WTC11 (cell line): ENCODE measurements around the gene ZNF750. TPM values are rescaled to one million over a fixed set of nuclear protein-coding genes. Genes with fewer than 3 reads are reported as not detected.

ENCODE experiments used
- ATAC-seq: fragments of 200-7000 bp; cut with Tn5 transposase; 2 replicates; pipeline ENCODE4 v1.10.0; 2021; ENCODE audit warnings: mild to moderate bottlenecking, moderate library complexity
- CTCF ChIA-PET: fragments of 300-600 bp; sonication (Branson Sonifier 250); formaldehyde crosslinking; loops from one replicate; lab custom pipeline; 2021; ENCODE audit warnings: antibody characterized with exemption; lab: Charles Lee
- POLR2A ChIA-PET: fragments of 350-600 bp; sonication (Branson Sonifier 250); formaldehyde crosslinking; loops from one replicate; lab custom pipeline; 2021; ENCODE audit warnings: antibody characterized with exemption; lab: Charles Lee
- DNase-seq: peaks from one replicate; pipeline ENCODE4 v3.0.0; 2021; ENCODE audit warnings: low spot score
- H3K27ac Mint-ChIP-seq: 2 replicates; pipeline ENCODE4 v1.8.0; 2021; ENCODE audit warnings: mixed read lengths
- H3K27me3 Mint-ChIP-seq: 2 replicates; pipeline ENCODE4 v1.8.0; 2021; ENCODE audit warnings: low read depth, mild to moderate bottlenecking, moderate library complexity, mixed read lengths
- H3K36me3 Mint-ChIP-seq: 2 replicates; pipeline ENCODE4 v1.8.0; 2021; ENCODE audit warnings: mixed read lengths
- H3K4me1 Mint-ChIP-seq: 2 replicates; pipeline ENCODE4 v1.8.0; 2022; ENCODE audit warnings: mixed read lengths
- H3K4me3 Mint-ChIP-seq: 2 replicates; pipeline ENCODE4 v1.8.0; 2021; ENCODE audit warnings: mild to moderate bottlenecking, moderate library complexity, mixed read lengths
- H3K9me3 Mint-ChIP-seq: 2 replicates; pipeline ENCODE4 v1.8.0; 2021; ENCODE audit warnings: mixed read lengths
- AR ChIP-seq: fragments of 250-450 bp; sonication (Bioruptor Pico); IDR thresholded peaks from 2 replicates; pipeline ENCODE4 v1.9.0; 2021; ENCODE audit warnings: mild to moderate bottlenecking
- ATF1 ChIP-seq: sonication (generic); formaldehyde crosslinking; IDR thresholded peaks from 2 replicates; pipeline ENCODE4 v1.8.1; 2023; ENCODE audit warnings: mild to moderate bottlenecking, moderate library complexity, missing genetic modification reagents
- ATF2 ChIP-seq: sonication (generic); formaldehyde crosslinking; IDR thresholded peaks from 2 replicates; pipeline ENCODE4 v1.8.1; 2022; ENCODE audit warnings: low read depth, missing genetic modification reagents, borderline replicate concordance
- E2F1 ChIP-seq: sonication (generic); formaldehyde crosslinking; IDR thresholded peaks from 2 replicates; pipeline ENCODE4 v1.8.0; 2022; ENCODE audit warnings: mild to moderate bottlenecking, missing genetic modification reagents
- PRDM15 ChIP-seq: sonication (generic); formaldehyde crosslinking; IDR thresholded peaks from 2 replicates; pipeline ENCODE4 v1.8.0; 2022; ENCODE audit warnings: missing genetic modification reagents
- RELA ChIP-seq: sonication (generic); formaldehyde crosslinking; IDR thresholded peaks from 2 replicates; pipeline ENCODE4 v1.8.1; 2022; ENCODE audit warnings: missing genetic modification reagents, mild to moderate bottlenecking, borderline replicate concordance
- STAT6 ChIP-seq: sonication (generic); formaldehyde crosslinking; conservative IDR thresholded peaks from 2 replicates; pipeline ENCODE4 v1.8.1; 2023; ENCODE audit warnings: mild to moderate bottlenecking, low read depth, missing genetic modification reagents, moderate library complexity
- TCF7 ChIP-seq: sonication (generic); formaldehyde crosslinking; IDR thresholded peaks from 2 replicates; pipeline ENCODE4 v1.8.0; 2022; ENCODE audit warnings: mild to moderate bottlenecking, low read depth, missing genetic modification reagents, moderate library complexity
- ZNF219 ChIP-seq: sonication (generic); formaldehyde crosslinking; IDR thresholded peaks from 2 replicates; pipeline ENCODE4 v1.8.0; 2023; ENCODE audit warnings: missing genetic modification reagents, mild to moderate bottlenecking, borderline replicate concordance
- ZNF281 ChIP-seq: sonication (generic); formaldehyde crosslinking; IDR thresholded peaks from 2 replicates; pipeline ENCODE4 v1.8.0; 2023; ENCODE audit warnings: mild to moderate bottlenecking, missing genetic modification reagents
- ZNF396 ChIP-seq: fragments of 250-450 bp; sonication (Bioruptor Pico); IDR thresholded peaks from 2 replicates; pipeline ENCODE4 v1.8.0; 2021; ENCODE audit warnings: mild to moderate bottlenecking, moderate library complexity, borderline replicate concordance
- ZNF671 ChIP-seq: fragments of 250-450 bp; sonication (Bioruptor Pico); IDR thresholded peaks from 2 replicates; pipeline ENCODE4 v1.8.0; 2021; ENCODE audit warnings: mild to moderate bottlenecking
- total RNA-seq: library from RNA; stranded (reverse); gene quantifications from 3 replicates; pipeline ENCODE4 v1.2.3, GENCODE V29; 2021

The ZNF750 gene
- total RNA-seq, 1 experiment from 2014 or later: 0.04 TPM

- DNase-seq (no peak), ATAC-seq (0 out of 2 replicates have a peak, but pooled peaks have one; percentile 15)
- H3K4me3 Mint-ChIP-seq: no peak overlapping the region
- peaks cover 26% of the 10 kb centered on the region for H3K36me3 Mint-ChIP-seq
- peaks cover 25% of the 10 kb centered on the region for H3K4me1 Mint-ChIP-seq
- POLR2A ChIA-PET: no interaction called here
- peaks cover 5% of the 10 kb centered on the region; the same call in 1 of the 2 replicates for H3K9me3 Mint-ChIP-seq
- TF ChIP-seq ATF1 (CRISPR knock-in tag): no peak
- TF ChIP-seq ZNF219 (CRISPR knock-in tag): no peak
- TF ChIP-seq ZNF281 (CRISPR knock-in tag): no peak
- TF ChIP-seq AR: no peak
- TF ChIP-seq STAT6 (CRISPR knock-in tag): no peak
- no peak for TF ChIP-seq ZNF671 (CRISPR knock-in tag)
- TF ChIP-seq, all 79 proteins: peak for 0
- Mint-ChIP-seq H3K27ac (peak overlapping the region; percentile 94), H3K27me3 (no peaks in the 10 kb centered on the region)
- CTCF ChIA-PET: interaction anchor here (1.2 to 1.3 kb wide), 3 partner anchors 12 to 38 kb away, joined by 4 to 5 read pairs (median 4); no protein-coding TSS in a partner anchor
Observed at GRCh38 chr17:82881324-82881823, 41.6 kb upstream of the ZNF750 start.

- no peaks in the 10 kb centered on the region for H3K27me3 Mint-ChIP-seq
- no peak for DNase-seq
- H3K9me3 Mint-ChIP-seq: peaks cover 5% of the 10 kb centered on the region; the same call in 1 of the 2 replicates
- ATAC-seq: no peak
- H3K4me1 Mint-ChIP-seq: peaks cover 27% of the 10 kb centered on the region
- H3K4me3 Mint-ChIP-seq: no peak overlapping the region
- peaks cover 23% of the 10 kb centered on the region for H3K36me3 Mint-ChIP-seq
- POLR2A ChIA-PET: no interaction called here
- CTCF ChIA-PET: interaction anchor here (1.2 to 1.3 kb wide), 2 partner anchors 17 to 38 kb away, joined by 4 read pairs; no protein-coding TSS in a partner anchor
- peak overlapping the region; percentile 70 for H3K27ac Mint-ChIP-seq
- TF ChIP-seq ATF2 (no peak), E2F1 (CRISPR knock-in tag) (no peak), AR (no peak), ZNF396 (CRISPR knock-in tag) (no peak), RELA (CRISPR knock-in tag) (no peak), TCF7 (CRISPR knock-in tag) (no peak), PRDM15 (no peak)
Observed at GRCh38 chr17:82880620-82881323, 41.0 kb upstream of the ZNF750 start.
